Fibroblast of the aortic adventitia (primary cell): ENCODE measurements around the gene NRXN3. TPM values are rescaled to one million over a fixed set of nuclear protein-coding genes. Genes with fewer than 3 reads are reported as not detected.

Experiments used
- DNase-seq: peaks from one replicate; pipeline ENCODE4 v3.0.0-alpha.2; 2010; ENCODE audit warnings: low read depth
- H3K4me3 ChIP-seq: 2 replicates; pipeline ENCODE4 v1.5.1; 2011; ENCODE audit warnings: low read depth, mild to moderate bottlenecking, control low read depth, low read length, moderate library complexity
- CTCF ChIP-seq: IDR thresholded peaks from 2 replicates; pipeline ENCODE4 v1.5.1; 2011; ENCODE audit warnings: mild to moderate bottlenecking, low read length, control low read depth, inconsistent platforms; ENCODE audit not compliant: insufficient read depth
- total RNA-seq: library from RNA; depleted of rRNA; stranded (reverse); fragments of >200 nt; gene quantifications from 2 replicates; pipeline ENCODE4 v1.2.3, GENCODE V29; 2012; ENCODE audit warnings: low replicate concordance

NRXN3 gene
- total RNA-seq, 1 donor = 0.18 TPM

GRCh38 chr14:79665556-79665955 lies 1495.4 kb downstream of the NRXN3 start:
- H3K4me3 ChIP-seq = no peak overlapping the region
- TF ChIP-seq CTCF = no peak
- DNase-seq = no peak

GRCh38 chr14:79668951-79669350 lies 1498.8 kb downstream of the NRXN3 start:
- no peak for TF ChIP-seq CTCF
- no peak overlapping the region for H3K4me3 ChIP-seq
- DNase-seq = no peak

- no peak for DNase-seq
- H3K4me3 ChIP-seq = no peak overlapping the region
- no peak for TF ChIP-seq CTCF
Measured at GRCh38 chr14:79670811-79671210, 1500.6 kb downstream of the NRXN3 start.

- no peak for DNase-seq
- no peak overlapping the region for H3K4me3 ChIP-seq
- no peak for TF ChIP-seq CTCF
Measured at GRCh38 chr14:79680087-79680486, 1509.9 kb downstream of the NRXN3 start.

GRCh38 chr14:79686196-79686595 lies 1516.0 kb downstream of the NRXN3 start:
- no peak overlapping the region for H3K4me3 ChIP-seq
- no peak for DNase-seq
- TF ChIP-seq CTCF = no peak

- H3K4me3 ChIP-seq = no peak overlapping the region
- TF ChIP-seq CTCF = no peak
- DNase-seq = no peak
Measured at GRCh38 chr14:79690960-79691359, 1520.8 kb downstream of the NRXN3 start.

GRCh38 chr14:79693935-79694334 lies 1523.8 kb downstream of the NRXN3 start:
- DNase-seq = no peak
- no peak for TF ChIP-seq CTCF
- H3K4me3 ChIP-seq = no peak overlapping the region
